KBM-7 (cell line): Measurements from ENCODE around the gene ABHD12B.
A peak's percentile ranks its signal among the peaks of the same experiment; 100 is the strongest.

Experiments
- DNase-seq: peaks from one replicate; pipeline ENCODE4 v3.0.0-alpha.2; 2015
- in situ Hi-C: fragments of 300-500 bp; cut with MboI; formaldehyde crosslinking; loops from 2 replicates; pipeline ENCODE4 v1.14.3; 2020; ENCODE audit warnings: low sequenced_read_pairs, low pct_unique_long_range_greater_than_20kb, mixed read lengths

Gene ABHD12B

GRCh38 chr14:50837850-50838470, 33.9 kb upstream of the ABHD12B start:
- in situ Hi-C loops = no loop called here
- DNase-seq = no peak

- in situ Hi-C loops = no loop called here
- no peak for DNase-seq
Observed at GRCh38 chr14:50839048-50839447, 32.8 kb upstream of the ABHD12B start.

GRCh38 chr14:50839691-50840090, 32.2 kb upstream of the ABHD12B start:
- in situ Hi-C loops = no loop called here

GRCh38 chr14:50844391-50844790, 27.5 kb upstream of the ABHD12B start:
- in situ Hi-C loops = no loop called here
- DNase-seq = no peak

More at GRCh38 chr14:50839691-50840090, 32.2 kb upstream of the ABHD12B start:
- DNase-seq = no peak

GRCh38 chr14:50845166-50845565, 26.7 kb upstream of the ABHD12B start:
- in situ Hi-C loops = no loop called here

GRCh38 chr14:50846226-50846880, 25.5 kb upstream of the ABHD12B start:
- DNase-seq = no peak

More at GRCh38 chr14:50845166-50845565, 26.7 kb upstream of the ABHD12B start:
- DNase-seq = no peak

GRCh38 chr14:50853891-50854290, 18.0 kb upstream of the ABHD12B start:
- DNase-seq = no peak
- in situ Hi-C loops = no loop called here

More at GRCh38 chr14:50846226-50846880, 25.5 kb upstream of the ABHD12B start:
- in situ Hi-C loops = no loop called here

- DNase-seq = peak; percentile 60
- in situ Hi-C loops = no loop called here
Observed at GRCh38 chr14:50854521-50854920, 17.3 kb upstream of the ABHD12B start.

GRCh38 chr14:50855558-50855957, 16.3 kb upstream of the ABHD12B start:
- in situ Hi-C loops = no loop called here
- DNase-seq = no peak

GRCh38 chr14:50856660-50857059, 15.2 kb upstream of the ABHD12B start:
- in situ Hi-C loops = no loop called here

GRCh38 chr14:50859296-50859624, 12.6 kb upstream of the ABHD12B start:
- DNase-seq = no peak
- in situ Hi-C loops = no loop called here

More at GRCh38 chr14:50856660-50857059, 15.2 kb upstream of the ABHD12B start:
- no peak for DNase-seq

GRCh38 chr14:50860478-50861086, 11.3 kb upstream of the ABHD12B start:
- in situ Hi-C loops = no loop called here

GRCh38 chr14:50862036-50862570, 9.8 kb upstream of the ABHD12B start:
- in situ Hi-C loops = no loop called here

More at GRCh38 chr14:50860478-50861086, 11.3 kb upstream of the ABHD12B start:
- peak; percentile 89 for DNase-seq

GRCh38 chr14:50864237-50864636, 7.6 kb upstream of the ABHD12B start:
- no peak for DNase-seq
- in situ Hi-C loops = no loop called here

More at GRCh38 chr14:50862036-50862570, 9.8 kb upstream of the ABHD12B start:
- DNase-seq = no peak

GRCh38 chr14:50864946-50865345, 6.9 kb upstream of the ABHD12B start:
- in situ Hi-C loops = no loop called here
- no peak for DNase-seq

- in situ Hi-C loops = no loop called here
Observed at GRCh38 chr14:50865391-50866076, 6.3 kb upstream of the ABHD12B start.

GRCh38 chr14:50871228-50871627, 625 bp upstream of the ABHD12B start:
- no peak for DNase-seq
- in situ Hi-C loops = no loop called here

More at GRCh38 chr14:50865391-50866076, 6.3 kb upstream of the ABHD12B start:
- no peak for DNase-seq

- DNase-seq = peak; percentile 37
- in situ Hi-C loops = no loop called here
Observed at GRCh38 chr14:50874757-50875156, 2.9 kb downstream of the ABHD12B start.

GRCh38 chr14:50875359-50876070, 3.7 kb downstream of the ABHD12B start:
- in situ Hi-C loops = no loop called here

More at GRCh38 chr14:50875359-50876070, 3.7 kb downstream of the ABHD12B start:
- DNase-seq = no peak
